Right lobe of liver (tissue), 6 donors: ENCODE data around the gene KCNQ1. TPM values are rescaled to one million over a fixed set of nuclear protein-coding genes. Genes with fewer than 3 reads are reported as not detected.
A peak's percentile ranks its signal among the peaks of the same experiment; 100 is the strongest.

Source experiments
- ATAC-seq, 4 donors: fragments of 200-7000 bp; cut with Tn5 transposase; one replicate each; pipeline ENCODE4 v1.9.1; 2020; ENCODE audit warnings: mild to moderate bottlenecking in 4 of 4, moderate library complexity in 4 of 4
- DNase-seq, 3 donors: peaks; one replicate each; pipeline ENCODE4 v3.0.0-alpha.2; 2020
- H3K27ac ChIP-seq, 3 donors: fragments of 200-600 bp; one replicate each; pipeline ENCODE4 v1.8.0; 2022
- H3K27me3 ChIP-seq, 2 donors: fragments of 200-600 bp; one replicate each; pipeline ENCODE4 v1.8.0; 2022
- H3K36me3 ChIP-seq, 4 donors: fragments of 200-600 bp; sonication (generic) in 1 of 4; one replicate each; pipeline versions ENCODE4 v1.5.1 to v1.8.0; 2017 to 2022; ENCODE audit warnings: control low read depth in 1 of 4
- H3K4me1 ChIP-seq, 4 donors: fragments of 200-600 bp; sonication (generic) in 1 of 4; one replicate each; pipeline versions ENCODE4 v1.5.1 to v1.8.0; 2017 to 2022; ENCODE audit warnings: control low read depth in 1 of 4
- H3K4me3 ChIP-seq, 3 donors: fragments of 200-600 bp; one replicate each; pipeline ENCODE4 v1.8.0; 2022
- H3K9me3 ChIP-seq, 4 donors: fragments of 200-600 bp; sonication (generic) in 1 of 4; one replicate each; pipeline versions ENCODE4 v1.5.1 to v1.8.0; 2017 to 2022; ENCODE audit warnings: control low read depth in 1 of 4
- POLR2A ChIP-seq: fragments of 450-650 bp; IDR thresholded peaks from one replicate; pipeline ENCODE4 v1.6.1; 2017; ENCODE audit warnings: antibody characterized with exemption, mild to moderate bottlenecking
- WGBS: methylation state at CpG from one replicate; pipeline ENCODE4 v1.1.6; 2018; ENCODE audit warnings: low coverage, low lambda C conversion rate; ENCODE audit not compliant: insufficient coverage; ENCODE audit errors: missing lambda C conversion rate; 5-methylcytosine and 5-hydroxymethylcytosine counted together
- intact Hi-C, 2 donors: fragments of 100-400 bp; cut with DNase I; formaldehyde crosslinking; loops; one replicate each; pipeline versions ENCODE4 v1.11.2 to v1.14.1; 2022
- total RNA-seq, 6 experiments: library from RNA; depleted of rRNA in 2 of 6; stranded (reverse); fragments of >200 nt in 2 of 6; fragmentation: NEBNext Ultra II Directional in 3 of 6; extraction: Animal tissue kit (Norgen Biotek cat#: 25700) in 3 of 6; gene quantifications; one replicate each; pipeline versions ENCODE4 v1.1.0 to v1.2.4, GENCODE V29; 2016 to 2023
- TF ChIP-seq, protein P1 (sequence below), 4 donors: fragments of 200-600 bp in 3 of 4; fragments of 450-650 bp in 1 of 4; IDR thresholded peaks; one replicate each; pipeline versions ENCODE4 v1.5.1 to v1.8.0; 2016 to 2022; ENCODE audit warnings: antibody characterized with exemption in 4 of 4, mild to moderate bottlenecking in 2 of 4
- donor health status: DM: no; HTN: yes; CAD: no.
- donor health status: DM: no; HTN: no; CAD: no.
- donor health status: DM: no; HTN: no; CAD: no.
- donor health status: DM: no; HTN: yes; CAD: no.
- donor health status: DM: no; HTN: yes; CAD: no.

KCNQ1 gene
- total RNA-seq, 6 experiments from 2014 or later, result 0.61 to 2.4 (median 1.8) TPM

- no peaks in the 10 kb centered on the region for H3K36me3 ChIP-seq
- H3K4me3 ChIP-seq, result peak overlapping the region; percentile 42 to 57 (median 43)
- H3K9me3 ChIP-seq, result no peaks in the 10 kb centered on the region
- intact Hi-C loops, result no loop called here
- peaks cover 0 to 3% (median 0%) of the 10 kb centered on the region in 4 donors for H3K4me1 ChIP-seq
- no peak overlapping the region for H3K27ac ChIP-seq
- TF ChIP-seq, protein P1, sequence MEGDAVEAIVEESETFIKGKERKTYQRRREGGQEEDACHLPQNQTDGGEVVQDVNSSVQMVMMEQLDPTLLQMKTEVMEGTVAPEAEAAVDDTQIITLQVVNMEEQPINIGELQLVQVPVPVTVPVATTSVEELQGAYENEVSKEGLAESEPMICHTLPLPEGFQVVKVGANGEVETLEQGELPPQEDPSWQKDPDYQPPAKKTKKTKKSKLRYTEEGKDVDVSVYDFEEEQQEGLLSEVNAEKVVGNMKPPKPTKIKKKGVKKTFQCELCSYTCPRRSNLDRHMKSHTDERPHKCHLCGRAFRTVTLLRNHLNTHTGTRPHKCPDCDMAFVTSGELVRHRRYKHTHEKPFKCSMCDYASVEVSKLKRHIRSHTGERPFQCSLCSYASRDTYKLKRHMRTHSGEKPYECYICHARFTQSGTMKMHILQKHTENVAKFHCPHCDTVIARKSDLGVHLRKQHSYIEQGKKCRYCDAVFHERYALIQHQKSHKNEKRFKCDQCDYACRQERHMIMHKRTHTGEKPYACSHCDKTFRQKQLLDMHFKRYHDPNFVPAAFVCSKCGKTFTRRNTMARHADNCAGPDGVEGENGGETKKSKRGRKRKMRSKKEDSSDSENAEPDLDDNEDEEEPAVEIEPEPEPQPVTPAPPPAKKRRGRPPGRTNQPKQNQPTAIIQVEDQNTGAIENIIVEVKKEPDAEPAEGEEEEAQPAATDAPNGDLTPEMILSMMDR (IDR thresholded peaks at IDR 0.05), result no peak
- no peak for TF ChIP-seq POLR2A
- ATAC-seq, result no peak
- no peaks in the 10 kb centered on the region for H3K27me3 ChIP-seq
- 37% methylated on average over 8 of the region's 24 CpGs for WGBS
- DNase-seq, result no peak
Observed at GRCh38 chr11:2883640-2883978, 438.8 kb downstream of the KCNQ1 start.

DNA sequence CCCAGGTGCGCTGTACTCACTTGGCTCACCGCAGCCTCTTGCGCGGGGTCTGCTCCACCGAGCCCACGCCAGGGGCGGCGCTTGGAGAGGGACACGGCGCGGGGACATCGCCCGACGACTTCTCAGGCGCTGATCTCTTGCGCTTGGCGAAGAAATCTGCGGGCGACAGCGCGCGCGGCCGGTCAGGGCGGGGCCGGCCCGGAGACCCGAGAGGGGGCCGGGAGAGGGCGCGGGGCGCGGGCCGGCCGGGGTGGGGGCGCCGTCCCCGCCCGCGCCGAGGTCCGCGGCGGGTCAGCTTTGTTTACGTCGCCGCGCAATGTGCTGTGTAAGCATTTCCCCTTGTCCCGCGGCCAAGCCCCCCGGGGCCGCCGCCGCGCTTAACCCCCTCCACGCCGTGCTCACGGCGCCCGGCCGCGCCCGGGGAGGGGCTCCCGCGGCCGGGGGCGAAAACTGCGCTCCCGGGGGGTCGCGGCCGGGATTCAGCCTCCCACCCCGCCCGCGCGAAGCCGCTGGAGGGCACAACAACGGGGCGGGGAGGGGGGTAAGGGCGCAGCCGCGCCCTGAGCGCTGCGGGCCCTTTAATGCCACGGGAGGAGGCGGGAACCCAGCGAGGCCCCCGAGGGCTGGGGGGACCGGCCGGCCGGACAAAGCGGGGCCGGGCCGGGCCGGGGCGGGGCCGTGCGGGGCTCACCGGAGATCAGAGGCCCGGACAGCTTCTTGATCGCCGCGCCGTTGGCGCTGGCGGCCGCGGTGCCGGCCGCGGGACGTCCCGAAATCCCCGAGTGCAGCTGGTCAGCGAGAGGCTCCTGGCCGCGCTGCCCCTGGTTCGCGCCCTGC is 439.4 kb downstream of the KCNQ1 start:
- DNase-seq (no peak), ATAC-seq (peak in 2 of 4 donors; percentile 9 to 22)
- Histone ChIP-seq H3K36me3 (no peaks in the 10 kb centered on the region), H3K27me3 (no peaks in the 10 kb centered on the region), H3K27ac (peak overlapping the region in 1 of 3 donors; percentile 37), H3K9me3 (no peaks in the 10 kb centered on the region), H3K4me3 (peak overlapping the region; percentile 42 to 57 (median 43)), H3K4me1 (peaks cover 0 to 3% (median 0%) of the 10 kb centered on the region in 4 donors)
- intact Hi-C loops, result no loop called here
- TF ChIP-seq POLR2A, result no peak
- TF ChIP-seq, protein P1 (IDR thresholded peaks at IDR 0.05), result no peak
- WGBS, result 30% methylated on average over 2 of the region's 119 CpGs

DNA sequence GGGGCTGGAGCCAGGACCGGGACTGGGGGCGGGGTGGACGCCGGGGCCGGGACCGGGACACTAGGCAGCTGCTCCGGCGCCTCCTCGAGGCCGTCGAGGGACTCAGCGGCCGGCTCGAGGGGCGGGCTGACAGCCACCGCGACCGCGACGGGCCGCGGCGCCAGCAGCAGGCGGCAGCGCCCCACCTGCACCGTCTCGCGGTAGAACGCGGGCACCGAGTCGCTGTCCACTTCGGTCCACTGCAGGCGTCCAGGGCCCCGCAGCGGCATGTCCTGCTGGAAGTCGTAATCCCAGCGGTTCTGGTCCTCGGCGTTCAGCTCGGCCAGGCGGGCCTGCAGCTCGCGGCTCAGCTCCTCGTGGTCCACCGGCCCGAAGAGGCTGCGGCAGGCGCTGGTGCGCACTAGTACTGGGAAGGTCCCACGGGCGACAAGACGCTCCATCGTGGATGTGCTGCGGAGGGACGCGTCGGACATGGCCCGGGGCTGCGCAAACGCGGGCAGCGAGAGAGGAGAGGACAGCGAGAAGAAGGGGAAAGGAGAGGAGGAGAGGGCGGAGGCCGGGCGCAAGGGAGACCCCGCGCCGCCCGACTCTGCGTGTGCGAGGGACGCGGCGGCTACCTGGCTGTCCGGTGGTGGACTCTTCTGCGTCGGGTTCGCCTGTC is 440.3 kb downstream of the KCNQ1 start:
- Histone ChIP-seq H3K9me3 (no peaks in the 10 kb centered on the region), H3K4me1 (peaks cover 0 to 3% (median 0%) of the 10 kb centered on the region in 4 donors), H3K27ac (peak overlapping the region; percentile 31 to 48 (median 41)), H3K36me3 (no peaks in the 10 kb centered on the region), H3K4me3 (peak overlapping the region; percentile 51 to 59 (median 57)), H3K27me3 (no peaks in the 10 kb centered on the region)
- 4% methylated on average over 23 of the region's 80 CpGs for WGBS
- ATAC-seq (peak; percentile 28 to 44 (median 40)), DNase-seq (peak in 2 of 3 donors; percentile 63 to 69)
- TF ChIP-seq, protein P1 (IDR thresholded peaks at IDR 0.05), result peak; percentile 16 to 34 (median 23)
- no peak for TF ChIP-seq POLR2A
- intact Hi-C loops, result loop anchor here in 1 of 2 donors (5.0 kb wide), 1 partner anchor 353 kb away; no protein-coding TSS in a partner anchor

GRCh38 chr11:2885678-2886081 is 440.9 kb downstream of the KCNQ1 start, which contains the start of gene CDKN1C:
TSS of gene CDKN1C (minus strand) at chr11:2885775. CDS start at chr11:2885456, 319 bp downstream.
- peak within 1 kb of the TSS; percentile 31 to 48 (median 41) for H3K27ac ChIP-seq
- H3K9me3 ChIP-seq, result no peaks in the 10 kb centered on the region
- intact Hi-C loops, result loop anchor here in 1 of 2 donors (5.0 kb wide), 1 partner anchor 353 kb away; no protein-coding TSS in a partner anchor
- TF ChIP-seq POLR2A, result peak; percentile 78
- TF ChIP-seq, protein P1 (IDR thresholded peaks at IDR 0.05), result no peak
- no peaks in the 10 kb centered on the region for H3K36me3 ChIP-seq
- peak; percentile 75 to 86 (median 80) for ATAC-seq
- peaks cover 0 to 3% (median 0%) of the 10 kb centered on the region in 4 donors for H3K4me1 ChIP-seq
- H3K4me3 ChIP-seq, result peak within 1 kb of the TSS; percentile 51 to 59 (median 57)
- DNase-seq, result peak; percentile 85 to 90 (median 90)
- no CpG with 5 or more reads among the region's 61 CpGs for WGBS
- no peaks in the 10 kb centered on the region for H3K27me3 ChIP-seq
